SK-N-SH treated with all-trans-retinoic acid at 6 μM for 48 hours (cell line): ENCODE measurements around the gene HSCB.

Experiments used
- BACH2 ChIP-seq: fragments of 250-450 bp; sonication (Bioruptor Pico); IDR thresholded peaks from 2 replicates; pipeline ENCODE4 v1.9.0; 2021; ENCODE audit warnings: mild to moderate bottlenecking, borderline replicate concordance
- OSR1 ChIP-seq: fragments of 250-450 bp; sonication (Bioruptor Pico); IDR thresholded peaks from 2 replicates; pipeline ENCODE4 v1.8.0; 2022; ENCODE audit warnings: moderate library complexity, mild to moderate bottlenecking, inconsistent platforms

DNA sequence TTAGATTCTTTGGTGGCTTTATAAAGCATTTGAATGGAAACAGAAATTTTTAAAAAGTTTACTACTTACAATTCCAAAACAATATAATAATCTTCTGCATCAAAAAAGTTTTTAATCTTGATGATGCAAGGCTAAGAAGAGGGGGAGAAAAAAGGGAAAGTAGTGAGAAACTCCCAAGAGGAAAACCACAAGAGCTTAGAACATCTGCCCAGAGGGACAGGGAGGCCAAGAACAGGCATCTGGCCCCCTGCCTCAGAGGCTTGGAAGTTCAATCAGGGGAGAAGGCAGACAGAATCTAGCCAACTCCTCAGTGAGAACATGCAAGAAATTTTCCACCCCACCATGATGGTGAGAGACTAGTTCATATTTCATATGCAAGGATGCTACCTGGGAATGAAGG, 38.4 kb upstream of the HSCB start:
- TF ChIP-seq BACH2 (no peak), OSR1 (CRISPR knock-in tag) (no peak)
